ENCODE measurements around the gene SMARCA4.

Gene SMARCA4

DNA sequence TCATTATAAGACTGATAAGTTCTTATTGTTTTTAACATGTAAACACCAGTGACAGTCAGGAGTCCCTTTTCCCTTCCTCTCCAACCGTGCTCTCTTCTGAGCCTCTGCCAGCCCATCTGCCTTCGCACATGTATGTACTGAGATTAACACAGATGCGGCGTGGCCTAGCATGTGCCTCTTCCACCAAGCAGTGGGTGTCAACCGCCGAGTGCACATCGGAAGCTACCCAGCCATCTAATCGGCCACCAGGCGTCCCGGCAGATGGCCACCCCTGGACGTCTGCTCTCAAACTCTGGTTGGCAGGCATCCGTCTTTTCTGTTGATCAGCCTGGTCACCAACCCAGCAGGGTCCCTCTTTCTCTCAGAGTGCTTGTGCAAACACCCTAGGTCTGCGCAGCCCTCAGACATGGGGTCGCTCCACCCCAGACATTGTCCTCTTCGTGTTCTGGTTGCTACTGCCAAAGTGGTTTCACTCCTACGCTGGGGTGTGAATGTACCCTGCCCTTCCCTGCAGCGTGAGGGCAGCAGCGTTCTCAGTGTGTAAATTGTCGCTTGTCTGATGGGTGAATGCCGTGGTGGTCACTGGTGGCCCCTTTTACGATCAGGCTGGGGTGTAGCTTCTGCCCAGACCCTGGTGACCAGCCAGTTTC is 70.7 kb downstream of the SMARCA4 start:
- DNase-seq (ENCODE audit: low spot score) = no peak
- FAIRE-seq = no peak

DNA sequence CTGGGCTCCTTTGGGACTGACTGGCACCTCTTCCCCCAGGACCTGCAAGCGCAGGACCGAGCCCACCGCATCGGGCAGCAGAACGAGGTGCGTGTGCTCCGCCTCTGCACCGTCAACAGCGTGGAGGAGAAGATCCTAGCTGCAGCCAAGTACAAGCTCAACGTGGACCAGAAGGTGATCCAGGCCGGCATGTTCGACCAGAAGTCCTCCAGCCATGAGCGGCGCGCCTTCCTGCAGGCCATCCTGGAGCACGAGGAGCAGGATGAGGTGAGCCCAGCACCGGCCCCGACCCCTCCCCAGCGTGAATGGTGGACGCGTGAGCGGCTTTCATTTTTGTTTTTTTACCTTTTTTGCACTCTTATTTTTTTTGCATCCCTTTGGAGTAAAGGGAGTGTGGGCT is 72.4 kb downstream of the SMARCA4 start:
- DNase-seq (ENCODE audit: low spot score) (no peak), FAIRE-seq (no peak)

- DNase-seq (ENCODE audit: low spot score) = no peak
- FAIRE-seq = no peak
Observed at GRCh38 chr19:11033763-11034162, 72.9 kb downstream of the SMARCA4 start.

DNA sequence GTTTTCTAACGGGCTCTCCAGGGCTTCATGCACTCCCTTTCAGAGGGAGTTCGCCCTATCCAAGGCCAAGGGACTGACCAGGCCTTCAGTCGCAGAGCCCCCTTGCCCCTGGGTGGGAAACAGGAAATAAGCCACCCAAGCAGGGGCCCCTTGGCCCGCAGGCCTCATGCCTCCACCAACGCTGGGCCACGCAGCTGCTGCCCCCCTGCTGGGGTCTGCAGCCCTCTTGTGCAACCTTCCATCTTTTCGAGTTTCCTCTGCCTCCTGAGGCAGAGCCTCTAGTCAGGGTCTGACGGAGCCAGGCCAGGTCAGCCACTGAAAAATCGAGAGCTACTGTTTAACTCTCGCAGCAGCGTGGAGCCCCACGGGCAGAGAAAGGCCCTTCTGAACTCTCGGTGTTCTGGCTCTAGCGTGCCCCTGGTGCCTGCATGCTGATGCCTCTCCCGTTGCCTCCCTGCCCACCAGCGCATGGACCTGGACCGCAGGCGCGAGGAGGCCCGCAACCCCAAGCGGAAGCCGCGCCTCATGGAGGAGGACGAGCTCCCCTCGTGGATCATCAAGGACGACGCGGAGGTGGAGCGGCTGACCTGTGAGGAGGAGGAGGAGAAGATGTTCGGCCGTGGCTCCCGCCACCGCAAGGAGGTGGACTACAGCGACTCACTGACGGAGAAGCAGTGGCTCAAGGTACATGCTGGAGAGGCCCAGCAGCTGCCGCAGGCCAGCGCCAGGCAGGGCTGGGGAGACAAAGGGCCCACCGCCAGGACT is 73.8 kb downstream of the SMARCA4 start:
- DNase-seq (ENCODE audit: low spot score) = no peak
- no peak for FAIRE-seq

GRCh38 chr19:11035441-11036377 is 74.9 kb downstream of the SMARCA4 start:
- FAIRE-seq = no peak
- peak; percentile 64 for DNase-seq (ENCODE audit: low spot score)

- FAIRE-seq = no peak
- DNase-seq (ENCODE audit: low spot score) = no peak
Observed at GRCh38 chr19:11038511-11038910, 77.7 kb downstream of the SMARCA4 start.

DNA sequence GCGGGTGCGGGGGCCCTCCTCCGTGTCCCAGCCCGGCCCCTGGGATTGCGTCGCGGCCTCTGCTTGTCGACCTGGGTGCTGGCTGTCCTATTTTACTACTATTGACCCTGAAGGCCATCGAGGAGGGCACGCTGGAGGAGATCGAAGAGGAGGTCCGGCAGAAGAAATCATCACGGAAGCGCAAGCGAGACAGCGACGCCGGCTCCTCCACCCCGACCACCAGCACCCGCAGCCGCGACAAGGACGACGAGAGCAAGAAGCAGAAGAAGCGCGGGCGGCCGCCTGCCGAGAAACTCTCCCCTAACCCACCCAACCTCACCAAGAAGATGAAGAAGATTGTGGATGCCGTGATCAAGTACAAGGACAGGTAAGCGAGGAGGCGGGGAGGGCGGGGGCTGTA is 80.4 kb downstream of the SMARCA4 start:
- no peak for FAIRE-seq
- no peak for DNase-seq (ENCODE audit: low spot score)

GRCh38 chr19:11041966-11042627 is 81.3 kb downstream of the SMARCA4 start:
- FAIRE-seq (no peak), DNase-seq (ENCODE audit: low spot score) (no peak)

DNA sequence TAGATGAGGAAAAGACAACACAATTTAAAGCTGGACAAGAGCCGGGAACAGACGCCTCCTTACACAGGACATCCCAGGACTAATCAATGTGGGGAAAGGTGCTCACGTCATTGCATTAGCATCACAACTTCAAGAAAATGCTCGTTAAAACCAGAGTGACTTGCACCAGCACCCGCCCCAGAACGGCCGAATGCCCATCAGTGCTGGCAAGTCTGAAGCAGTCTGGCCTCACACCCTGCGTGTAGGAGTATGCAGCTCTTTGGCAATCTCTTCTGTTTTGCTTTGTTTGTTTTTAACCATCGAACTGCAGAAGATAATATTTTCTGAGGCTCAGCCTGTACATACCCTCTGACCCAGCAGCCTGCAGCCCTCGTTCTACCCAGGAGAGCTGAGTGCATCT is 83.6 kb downstream of the SMARCA4 start:
- DNase-seq (ENCODE audit: low spot score) = no peak
- no peak for FAIRE-seq

GRCh38 chr19:11045536-11045935 is 84.7 kb downstream of the SMARCA4 start:
- FAIRE-seq (no peak), DNase-seq (ENCODE audit: low spot score) (no peak)

DNA sequence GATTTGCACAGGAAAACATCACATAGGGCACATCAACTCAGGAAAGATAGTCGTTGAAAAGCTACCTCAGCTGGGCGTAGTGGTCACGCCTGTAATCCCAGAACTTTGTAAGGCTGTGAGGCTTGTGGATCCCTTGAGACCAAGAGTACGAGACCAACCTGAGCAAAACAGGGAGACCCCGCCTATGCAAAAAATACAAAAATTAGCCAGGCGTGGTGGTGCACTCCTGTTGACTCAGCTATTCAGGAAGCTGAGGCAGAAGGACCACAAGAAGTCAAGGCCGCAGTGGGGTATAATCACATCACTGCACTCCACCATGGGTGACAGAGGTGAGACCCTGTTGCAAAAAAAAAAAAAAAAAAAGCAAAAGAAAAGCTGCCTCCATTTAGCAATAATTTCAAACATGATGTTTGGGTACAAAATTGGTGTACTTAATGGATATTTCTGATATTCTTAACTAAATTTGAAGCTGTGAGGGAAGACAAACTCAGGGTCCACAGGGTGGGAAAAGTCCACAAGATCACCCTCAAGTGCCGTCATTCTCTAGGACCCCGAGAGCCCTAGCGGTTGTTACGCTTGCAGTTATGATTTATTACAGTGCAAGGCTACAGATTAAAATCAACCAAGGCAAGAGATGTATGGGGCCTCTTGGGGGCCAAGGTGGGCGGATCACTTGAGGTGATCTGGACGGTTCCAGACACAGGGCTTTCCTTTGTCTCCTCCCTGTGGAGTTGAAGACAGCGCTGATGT is 86.0 kb downstream of the SMARCA4 start:
- FAIRE-seq (no peak), DNase-seq (ENCODE audit: low spot score) (no peak)

DNA sequence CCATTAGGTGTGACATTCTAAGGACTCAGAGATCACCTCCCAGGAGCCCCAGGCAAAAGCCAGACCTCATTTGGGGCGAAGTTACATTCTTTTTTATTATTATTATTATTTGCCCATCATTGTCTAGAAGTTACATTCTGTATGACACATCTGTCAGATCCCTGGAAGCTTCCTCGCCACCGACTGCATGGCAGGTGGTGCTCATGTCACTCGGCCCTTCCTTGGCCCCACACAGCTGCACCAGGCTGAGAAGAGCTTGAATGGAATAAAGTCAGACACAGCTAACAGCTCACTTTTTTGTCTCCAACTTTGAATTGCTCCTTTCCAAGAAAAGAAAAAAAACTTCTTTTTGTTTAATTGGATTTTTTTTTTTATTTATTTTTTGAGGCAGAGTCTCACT is 87.0 kb downstream of the SMARCA4 start:
- DNase-seq (ENCODE audit: low spot score) = no peak
- FAIRE-seq = no peak

GRCh38 chr19:11050323-11051114 is 89.7 kb downstream of the SMARCA4 start:
- no peak for FAIRE-seq

DNA sequence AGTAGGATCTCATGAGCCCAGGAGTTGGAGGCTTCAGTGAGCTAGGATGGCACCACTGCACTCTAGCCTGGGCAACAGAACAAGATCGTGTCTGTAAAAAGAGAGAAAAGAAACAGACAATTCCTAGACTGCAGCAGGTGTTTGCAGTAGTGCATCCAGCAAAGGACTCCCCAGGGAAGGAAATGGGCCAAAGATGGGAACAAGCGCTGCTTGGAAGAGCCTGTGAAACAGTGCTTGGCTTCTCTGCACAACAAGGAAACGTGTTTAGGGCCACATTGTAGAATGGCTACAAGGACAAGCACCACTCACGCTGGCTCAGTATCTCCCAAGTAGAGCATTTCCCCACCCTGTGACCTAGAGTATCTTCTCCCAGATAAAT is 93.0 kb downstream of the SMARCA4 start:
- FAIRE-seq (no peak), DNase-seq (ENCODE audit: low spot score) (no peak)

More at GRCh38 chr19:11050323-11051114, 89.7 kb downstream of the SMARCA4 start:
- DNase-seq (ENCODE audit: low spot score) = no peak

GRCh38 chr19:11054200-11054599 is 93.4 kb downstream of the SMARCA4 start:
- DNase-seq (ENCODE audit: low spot score) (no peak), FAIRE-seq (no peak)

DNA sequence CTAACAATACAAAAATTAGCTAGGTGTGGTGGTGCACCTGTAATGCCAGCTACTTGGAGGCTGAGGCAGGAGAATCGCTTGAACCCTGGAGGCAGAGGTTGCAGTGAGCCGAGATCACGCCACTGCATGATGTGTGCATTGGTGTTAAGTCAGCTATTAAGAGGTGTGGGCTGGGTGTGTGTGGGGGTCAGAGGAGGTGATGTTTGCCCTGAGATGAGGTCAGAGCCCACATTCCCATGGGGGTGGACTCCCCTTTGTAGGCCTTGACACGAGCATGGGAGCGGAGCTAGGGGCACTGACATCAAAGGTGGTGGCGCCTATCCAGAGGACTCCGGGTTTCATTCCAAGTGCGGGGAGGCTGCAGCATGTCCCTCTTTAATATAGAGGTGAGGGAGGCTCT is 93.8 kb downstream of the SMARCA4 start:
- no peak for FAIRE-seq
- DNase-seq (ENCODE audit: low spot score) = no peak

DNA sequence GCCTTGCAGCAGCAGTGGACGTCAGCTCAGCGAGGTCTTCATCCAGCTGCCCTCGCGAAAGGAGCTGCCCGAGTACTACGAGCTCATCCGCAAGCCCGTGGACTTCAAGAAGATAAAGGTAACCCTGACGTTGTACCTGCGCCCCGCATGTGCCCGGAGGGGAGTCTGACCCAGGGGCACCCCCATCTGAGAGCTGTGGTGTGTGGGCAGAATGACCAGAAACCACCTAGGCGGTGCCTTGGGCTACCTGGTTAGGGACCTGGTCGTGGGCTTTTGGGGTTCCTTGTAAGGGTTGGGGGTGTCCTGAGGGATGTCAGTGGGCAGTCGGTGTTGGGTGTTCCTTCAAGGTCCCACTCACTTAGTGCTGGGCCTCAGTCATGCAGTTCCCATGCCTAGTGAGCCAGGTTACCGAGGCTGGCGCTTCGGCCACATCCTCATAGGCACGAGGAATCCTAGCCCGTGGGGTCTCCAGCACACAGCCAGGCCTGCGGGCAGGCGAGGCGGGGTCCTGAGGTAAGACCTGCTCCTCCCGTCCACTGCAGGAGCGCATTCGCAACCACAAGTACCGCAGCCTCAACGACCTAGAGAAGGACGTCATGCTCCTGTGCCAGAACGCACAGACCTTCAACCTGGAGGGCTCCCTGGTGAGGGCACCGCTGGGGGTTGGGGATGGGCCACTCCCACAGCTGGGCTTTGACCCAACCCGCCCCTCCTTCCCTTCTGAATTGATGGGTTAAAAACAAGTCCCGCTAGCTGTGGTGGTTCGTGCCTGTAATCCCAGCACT is 97.6 kb downstream of the SMARCA4 start:
- no peak for FAIRE-seq

GRCh38 chr19:11059511-11060358 is 98.9 kb downstream of the SMARCA4 start:
- FAIRE-seq (no peak), DNase-seq (ENCODE audit: low spot score) (no peak)

More for the DNA sequence above, 97.6 kb downstream of the SMARCA4 start:
- DNase-seq (ENCODE audit: low spot score) = no peak

Data from RCC 7860 (cell line).